C4-2B (cell line): ENCODE measurements around the gene DDX20.

Experiments
- CTCF ChIP-seq: fragments of 450-650 bp; conservative IDR thresholded peaks from 2 replicates; pipeline ENCODE4 v1.5.1; 2017; ENCODE audit warnings: mild to moderate bottlenecking
- ZFX ChIP-seq: fragments of 450-650 bp; IDR thresholded peaks from 2 replicates; pipeline ENCODE4 v1.6.1; 2017

DNA sequence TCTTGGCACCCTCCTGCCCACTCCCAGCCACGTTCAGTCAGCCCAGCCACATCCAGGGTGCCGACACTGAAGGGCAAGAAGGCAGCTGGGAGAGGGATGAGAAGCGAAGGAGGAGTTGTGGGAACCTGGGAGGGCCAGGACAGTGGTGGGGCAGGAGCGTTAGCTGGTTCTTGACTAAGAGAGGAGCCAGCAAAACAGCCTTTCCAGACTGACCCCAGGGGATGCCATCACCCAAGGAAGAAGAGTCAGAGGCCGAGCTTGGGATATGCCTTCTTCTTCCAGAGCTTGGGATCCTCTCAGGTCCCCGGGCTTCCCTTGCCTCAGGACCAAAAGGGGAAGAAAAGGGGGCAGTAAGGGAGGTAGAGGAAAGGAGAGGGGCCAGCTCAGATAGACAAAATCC, 23.7 kb upstream of the DDX20 start:
- no peak for TF ChIP-seq CTCF
- TF ChIP-seq ZFX: no peak
